GM21717 (cell line): ENCODE results near the gene GRB10.

Source experiments
- ATAC-seq: cut with Tn5 transposase; IDR thresholded peaks from one replicate; pipeline ENCODE4 v1.9.1; 2021; ENCODE audit warnings: mild to moderate bottlenecking, moderate library complexity; ENCODE audit not compliant: unreplicated experiment

GRB10 gene

DNA sequence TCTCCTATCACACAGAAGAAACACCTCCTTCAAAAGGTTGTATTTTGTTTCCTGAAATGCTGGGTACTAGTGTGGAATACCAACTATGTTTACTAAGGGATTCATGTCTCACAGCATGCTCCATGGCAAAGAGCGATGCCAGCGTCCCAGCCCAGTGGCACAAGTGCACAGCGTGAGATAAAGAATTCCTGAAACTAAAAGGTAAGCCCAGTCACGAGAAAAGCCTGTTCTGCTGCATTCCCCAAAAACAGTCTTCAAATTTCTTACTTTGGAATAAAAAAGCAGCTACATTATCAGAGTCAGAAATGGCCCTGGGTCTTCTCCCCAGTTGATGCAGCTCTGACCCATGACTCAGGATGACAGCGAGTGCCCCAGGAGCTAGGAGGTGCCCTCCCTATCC is 164.4 kb downstream of the GRB10 start:
- ATAC-seq = no peak

- ATAC-seq = no peak
Measured at GRCh38 chr7:50615519-50616080, 167.1 kb downstream of the GRB10 start.

- ATAC-seq = no peak
Measured at GRCh38 chr7:50614721-50615518, 167.8 kb downstream of the GRB10 start.

- ATAC-seq = no peak
Measured at GRCh38 chr7:50613473-50613872, 169.2 kb downstream of the GRB10 start.

GRCh38 chr7:50612704-50613103 is 170.0 kb downstream of the GRB10 start:
- ATAC-seq = no peak

- no peak for ATAC-seq
Measured at GRCh38 chr7:50610521-50611277, 172.0 kb downstream of the GRB10 start.

DNA sequence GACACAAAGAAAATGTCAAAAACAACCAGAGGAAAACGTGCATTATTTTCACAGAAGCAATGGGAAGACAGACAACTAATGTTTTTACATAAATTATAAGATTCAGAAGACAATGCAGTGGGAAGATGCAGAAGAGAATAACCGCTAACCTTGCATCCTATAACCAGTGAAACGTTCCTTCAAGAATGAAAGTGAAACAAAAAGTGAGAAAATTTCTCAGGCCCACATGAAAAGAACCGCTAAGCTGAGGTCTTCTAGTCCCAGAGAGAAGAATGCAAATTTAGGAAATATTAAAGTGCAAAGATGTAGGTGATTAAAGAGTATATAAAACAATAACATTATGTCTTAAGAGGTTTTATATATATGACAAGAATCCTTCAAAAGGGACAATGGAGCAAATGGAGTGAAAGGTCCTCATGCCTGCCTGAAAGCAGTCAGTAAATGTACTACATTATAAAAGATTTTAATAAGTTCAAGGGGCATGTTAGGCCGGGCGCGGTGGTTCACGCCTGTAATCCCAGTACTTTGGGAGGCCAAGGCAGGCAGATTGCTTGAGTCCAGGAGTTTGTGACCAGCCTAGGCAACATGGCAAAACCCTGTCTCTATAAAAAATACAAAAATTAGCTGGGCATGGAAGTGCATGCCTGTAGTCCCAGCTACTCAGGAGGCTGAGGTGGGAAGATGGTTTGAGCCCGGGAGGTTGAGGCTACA is 174.3 kb downstream of the GRB10 start:
- ATAC-seq = no peak

DNA sequence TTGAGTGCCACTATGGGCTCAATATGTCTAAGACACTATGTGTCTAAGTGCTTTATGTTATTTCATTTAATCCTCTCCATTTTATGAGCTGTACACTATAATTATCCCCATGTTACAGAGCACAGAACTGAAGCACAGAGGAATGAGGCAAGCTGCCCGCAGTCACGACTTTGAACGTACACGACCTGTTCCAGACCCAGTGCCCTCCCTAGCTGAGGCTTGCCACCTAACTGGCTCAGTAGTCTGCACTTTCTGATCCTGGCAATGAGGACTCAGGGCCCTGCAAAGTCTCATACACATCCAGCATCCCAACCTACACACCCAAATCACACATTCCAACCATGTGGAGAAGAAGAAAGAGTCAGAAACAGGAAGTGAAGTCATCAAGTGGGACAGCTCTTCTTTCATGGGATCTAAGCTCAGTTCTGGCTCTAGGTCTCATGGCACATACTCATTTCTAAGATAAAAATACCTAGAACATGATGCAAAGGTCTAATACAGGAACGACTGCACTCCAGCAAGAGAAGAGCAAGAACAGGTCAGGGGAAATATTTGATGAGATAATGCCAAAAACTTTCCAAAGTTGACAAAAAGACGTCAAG is 175.1 kb downstream of the GRB10 start:
- no peak for ATAC-seq

DNA sequence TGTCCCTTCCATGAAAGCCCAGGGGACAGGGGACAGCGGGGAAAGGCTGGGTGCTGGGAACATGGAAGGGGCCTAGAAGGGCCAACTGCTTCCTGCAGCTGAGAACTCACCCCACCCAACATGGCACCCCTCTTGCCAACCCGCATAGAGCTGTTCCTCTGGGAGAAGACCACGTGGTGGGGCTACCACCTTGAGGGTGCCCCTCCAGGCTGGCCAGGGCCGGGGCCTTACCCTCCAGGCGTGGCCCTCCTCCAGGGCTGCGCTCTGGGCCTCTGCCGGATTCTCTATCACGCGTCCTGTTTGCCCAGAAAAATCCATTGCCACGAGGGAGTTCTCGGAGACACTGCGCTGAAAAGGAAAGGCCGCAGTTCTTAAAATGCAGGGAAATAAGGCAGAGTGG is 177.6 kb downstream of the GRB10 start:
- no peak for ATAC-seq

DNA sequence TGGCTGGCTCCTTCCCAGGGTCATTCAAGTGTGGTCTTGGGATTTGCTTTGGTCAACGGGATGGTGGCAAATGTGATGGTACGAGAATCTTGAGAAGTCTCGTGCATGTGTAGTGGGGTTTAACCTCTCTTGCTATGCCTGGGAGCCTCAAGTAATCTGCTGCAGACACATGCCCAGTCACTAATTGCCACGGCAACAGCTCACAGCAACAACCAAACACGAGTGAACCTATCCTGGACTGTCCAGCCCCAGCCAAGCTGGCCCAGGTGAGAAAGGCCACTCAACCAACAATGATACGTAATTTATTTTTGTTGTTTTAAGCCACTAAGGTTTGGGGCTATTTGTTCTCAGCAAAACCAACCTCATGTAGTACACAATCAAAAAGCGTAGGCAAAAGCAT is 179.4 kb downstream of the GRB10 start:
- ATAC-seq = no peak

GRCh38 chr7:50599385-50599784 is 183.3 kb downstream of the GRB10 start:
- ATAC-seq = no peak

DNA sequence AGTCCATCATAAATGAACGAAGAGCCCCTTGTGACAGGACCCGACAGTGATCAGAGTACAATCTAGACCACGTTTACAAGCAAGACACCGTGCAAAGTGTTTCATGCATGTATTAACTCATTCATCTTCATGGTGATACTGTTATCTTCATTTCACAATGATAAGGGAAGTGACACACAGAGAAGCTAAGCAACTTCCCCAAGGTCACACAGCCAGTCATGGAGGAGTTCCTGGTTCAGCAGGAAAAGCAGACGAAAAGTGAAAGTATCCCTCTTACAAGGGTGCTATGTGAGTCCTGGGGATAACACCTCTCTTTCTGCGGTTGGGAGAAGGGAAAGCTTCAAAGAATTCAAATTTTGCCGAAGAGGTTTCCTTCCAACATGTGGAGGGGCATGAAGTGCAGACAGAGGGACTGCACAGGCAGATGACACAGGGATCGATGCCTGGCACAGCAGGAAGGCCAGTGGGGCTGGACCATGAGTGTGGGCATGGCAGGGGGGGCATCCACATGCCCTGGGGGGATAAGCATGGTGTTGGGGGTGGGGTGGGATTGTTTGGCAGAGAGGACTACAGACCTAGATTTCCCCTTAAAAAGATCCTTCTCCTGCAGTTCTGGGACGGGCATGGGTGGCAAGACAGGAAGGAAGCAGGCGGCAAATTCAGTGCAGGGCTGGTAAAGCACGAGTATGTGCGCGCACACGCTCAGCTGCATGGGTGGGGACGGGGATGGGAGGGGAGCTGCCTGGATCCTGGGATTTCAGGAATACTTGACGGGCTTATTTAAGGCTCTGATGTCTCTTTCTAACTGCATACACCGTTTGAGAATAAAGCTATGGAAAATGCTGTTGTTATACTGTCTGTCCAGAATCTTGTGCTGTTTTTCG is 184.0 kb downstream of the GRB10 start:
- ATAC-seq = no peak

DNA sequence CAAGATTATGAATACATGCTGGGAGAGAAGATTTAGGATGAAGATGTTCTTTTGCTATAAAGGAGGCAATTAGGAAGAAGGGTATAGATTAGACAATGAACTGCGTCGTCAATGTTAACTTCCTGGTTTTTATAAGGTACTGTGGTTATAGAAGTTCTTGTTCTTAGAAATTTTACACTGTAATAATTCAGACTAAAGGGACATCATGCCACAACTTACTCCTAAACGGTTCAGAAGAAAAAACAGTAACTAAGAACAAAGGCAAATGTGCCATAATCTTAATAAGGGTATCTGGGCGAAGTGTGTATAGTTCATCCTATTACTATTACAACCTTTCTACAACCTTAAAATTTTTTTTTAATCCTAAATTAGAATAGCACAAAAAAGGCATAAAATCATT is 186.2 kb downstream of the GRB10 start:
- no peak for ATAC-seq

- peak; percentile 27 for ATAC-seq
Measured at GRCh38 chr7:50595491-50596102, 187.1 kb downstream of the GRB10 start.

- peak; percentile 58 for ATAC-seq
Measured at GRCh38 chr7:50594734-50595485, 187.8 kb downstream of the GRB10 start.

GRCh38 chr7:50594136-50594535 is 188.6 kb downstream of the GRB10 start:
- ATAC-seq = no peak

- no peak for ATAC-seq
Measured at GRCh38 chr7:50592940-50593339, 189.8 kb downstream of the GRB10 start.

DNA sequence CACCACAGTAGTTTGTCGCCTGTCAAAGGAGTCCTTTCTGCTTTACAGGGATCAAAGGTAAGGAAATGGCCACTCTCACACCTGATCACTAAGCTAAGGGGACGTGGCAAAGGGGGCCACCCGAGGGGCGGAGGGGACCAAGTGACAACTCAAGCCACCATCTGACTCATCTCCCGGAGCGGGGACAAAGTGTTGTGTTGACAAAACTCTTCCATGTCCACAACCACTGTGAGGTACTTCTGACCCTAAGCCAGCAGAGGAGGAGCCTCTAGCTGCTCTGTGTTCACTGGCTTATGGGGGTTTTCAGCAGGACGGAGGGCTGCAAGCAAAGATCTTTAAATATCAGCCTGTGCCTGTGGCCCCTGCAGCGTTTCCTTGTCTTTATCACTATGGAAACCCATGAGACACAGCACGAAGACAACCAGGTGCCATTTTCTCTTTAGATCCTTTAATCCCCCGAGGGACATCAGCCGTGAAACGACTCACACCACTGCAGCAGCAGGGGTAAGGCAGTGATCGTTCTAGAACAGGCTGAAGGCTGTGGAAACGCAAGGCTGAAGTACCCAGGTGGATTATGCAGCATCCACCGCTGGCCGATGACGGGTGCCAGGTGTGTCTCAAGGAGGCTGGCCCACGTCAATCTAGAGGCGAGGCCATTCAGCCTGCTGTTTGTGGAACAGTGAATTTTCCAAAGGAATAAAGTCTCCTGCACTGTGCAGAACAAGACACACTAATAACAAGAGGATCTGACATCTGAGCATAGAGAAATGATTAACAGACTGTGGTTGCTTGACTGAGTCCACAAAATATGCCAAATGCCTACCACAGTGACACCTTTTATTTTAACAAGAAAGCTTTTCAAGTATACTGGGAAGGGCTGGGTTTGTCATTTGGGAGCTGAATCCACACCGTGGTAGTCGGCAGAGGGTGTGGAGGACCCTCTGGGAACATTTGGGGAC is 190.9 kb downstream of the GRB10 start:
- no peak for ATAC-seq
